Keratinocyte (primary cell): ENCODE results near the gene ALX4. TPM values are rescaled to one million over a fixed set of nuclear protein-coding genes. Genes with fewer than 3 reads are reported as not detected.

ENCODE experiments used
- DNase-seq: peaks from one replicate; pipeline ENCODE4 v3.0.0-alpha.2; 2011; ENCODE audit warnings: low read depth, missing footprints, low spot score
- FAIRE-seq: peaks from 2 replicates; lab custom pipeline; 2011; peaks lifted over from hg19 to GRCh38; lab: Jason Lieb, UNC
- H2AFZ ChIP-seq: 2 replicates; pipeline ENCODE4 v1.6.0; 2012; ENCODE audit warnings: low read length, control low read depth, inconsistent platforms; ENCODE audit not compliant: control insufficient read depth
- H3K27ac ChIP-seq: 2 replicates; pipeline ENCODE4 v1.5.1; 2011; ENCODE audit warnings: low read length; ENCODE audit not compliant: control insufficient read depth, insufficient read depth
- H3K27me3 ChIP-seq: 3 replicates; pipeline ENCODE4 v1.6.0; 2011; ENCODE audit warnings: low read length; ENCODE audit not compliant: control insufficient read depth, insufficient read depth; ENCODE audit errors: extremely low read depth
- H3K36me3 ChIP-seq, 2 experiments: 2 replicates in 1 of 2; 3 replicates in 1 of 2; pipeline ENCODE4 v1.5.1; 2011; ENCODE audit warnings: low read length in 2 of 2, mild to moderate bottlenecking in 1 of 2; ENCODE audit not compliant: control insufficient read depth in 2 of 2, insufficient read depth in 2 of 2; ENCODE audit errors: extremely low read depth in 1 of 2
- H3K4me1 ChIP-seq: 3 replicates; pipeline ENCODE4 v1.5.1; 2011; ENCODE audit warnings: low read length; ENCODE audit not compliant: control insufficient read depth, insufficient read depth; ENCODE audit errors: extremely low read depth
- H3K4me2 ChIP-seq: 3 replicates; pipeline ENCODE4 v1.6.0; 2011; ENCODE audit warnings: low read depth, low read length; ENCODE audit not compliant: control insufficient read depth, insufficient read depth; ENCODE audit errors: extremely low read depth
- H3K4me3 ChIP-seq, 3 experiments: fragments of 200-600 bp in 1 of 3; sonication (generic) in 1 of 3; 2 replicates in 2 of 3; 3 replicates in 1 of 3; pipeline ENCODE4 v1.5.1; 2011 to 2016; ENCODE audit warnings: low read length in 3 of 3, mild to moderate bottlenecking in 3 of 3, control low read depth in 2 of 3, inconsistent platforms in 1 of 3, low read depth in 1 of 3, mixed read lengths in 1 of 3, mixed run types in 1 of 3, moderate library complexity in 1 of 3; ENCODE audit not compliant: control insufficient read depth in 2 of 3, insufficient read depth in 2 of 3; ENCODE audit errors: extremely low read depth in 1 of 3
- H3K79me2 ChIP-seq: 2 replicates; pipeline ENCODE4 v1.6.0; 2012; ENCODE audit warnings: low read length; ENCODE audit not compliant: control insufficient read depth, insufficient read depth
- H3K9ac ChIP-seq: 3 replicates; pipeline ENCODE4 v1.6.0; 2011; ENCODE audit warnings: low read length; ENCODE audit not compliant: control insufficient read depth, insufficient read depth; ENCODE audit errors: extremely low read depth
- H3K9me1 ChIP-seq: 3 replicates; pipeline ENCODE4 v1.6.0; 2011; ENCODE audit warnings: low read length; ENCODE audit not compliant: control insufficient read depth, insufficient read depth; ENCODE audit errors: extremely low read depth
- H3K9me3 ChIP-seq: 2 replicates; pipeline ENCODE4 v1.5.1; 2012; ENCODE audit warnings: low read depth, low read length; ENCODE audit not compliant: control insufficient read depth
- H4K20me1 ChIP-seq: 3 replicates; pipeline ENCODE4 v1.6.0; 2011; ENCODE audit warnings: low read length; ENCODE audit not compliant: control insufficient read depth, insufficient read depth; ENCODE audit errors: extremely low read depth
- EZH2 ChIP-seq: IDR thresholded peaks from one replicate; pipeline ENCODE4 v1.6.1; 2012; ENCODE audit warnings: inconsistent platforms, mild to moderate bottlenecking, low read length, moderate library complexity
- dilution Hi-C: fragments of 300-500 bp; cut with MboI; formaldehyde crosslinking; loops from one replicate; pipeline ENCODE4 v1.7.0; 2020; ENCODE audit warnings: low sequenced_read_pairs; ENCODE audit not compliant: extremely low pct_ligation_motif_present
- polyA plus RNA-seq, 5 experiments: library from polyadenylated mRNA; depleted of rRNA in 3 of 5; stranded (reverse) in 3 of 5; stranded (forward) in 1 of 5; unstranded in 1 of 5; fragments of >200 nt; gene quantifications; 1 replicate in 1 of 5; 2 replicates in 3 of 5; 3 replicates in 1 of 5; pipeline versions ENCODE4 v1.2.1 to v1.2.3, GENCODE V29; 2011 to 2012; ENCODE audit warnings: missing spikeins in 2 of 5, low read depth in 1 of 5, low replicate concordance in 1 of 5
- TF ChIP-seq, protein P1 (sequence below), 3 experiments: IDR thresholded peaks in 1 of 3; conservative IDR thresholded peaks in 1 of 3; optimal IDR thresholded peaks in 1 of 3; 2 replicates in 2 of 3; 3 replicates in 1 of 3; pipeline versions ENCODE3 to v1.5.1; 2011; ENCODE audit warnings: low read length in 3 of 3, mild to moderate bottlenecking in 3 of 3, moderate library complexity in 2 of 3, control low read depth in 1 of 3, inconsistent platforms in 1 of 3; ENCODE audit not compliant: insufficient read depth in 2 of 3; ENCODE audit errors: extremely low read depth in 1 of 3

The ALX4 gene
- polyA plus RNA-seq, 1 donor (not counting 4 experiments of a cell fraction or from before 2014, with no cell fraction given) = not detected

DNA sequence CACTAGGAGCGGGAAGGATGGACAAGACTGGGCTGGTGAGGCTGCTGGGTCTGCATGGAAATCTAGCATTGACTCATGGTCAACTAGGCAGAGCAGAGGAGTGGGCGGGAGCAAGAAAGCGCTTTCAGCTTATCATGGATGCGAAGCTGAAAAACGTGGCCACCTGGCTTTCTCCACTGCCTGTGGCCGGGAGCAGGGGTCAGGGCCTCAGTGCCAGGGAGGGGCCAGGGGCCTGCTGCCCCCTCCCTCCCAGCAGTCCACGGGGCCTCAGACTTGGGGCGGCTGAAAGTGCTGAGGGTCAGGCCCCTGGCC is 45.5 kb downstream of the ALX4 start:
- no peak overlapping the region for H3K4me3 ChIP-seq
- H3K9me3 ChIP-seq = no peaks in the 10 kb centered on the region
- TF ChIP-seq EZH2 = no peak
- TF ChIP-seq, protein P1, sequence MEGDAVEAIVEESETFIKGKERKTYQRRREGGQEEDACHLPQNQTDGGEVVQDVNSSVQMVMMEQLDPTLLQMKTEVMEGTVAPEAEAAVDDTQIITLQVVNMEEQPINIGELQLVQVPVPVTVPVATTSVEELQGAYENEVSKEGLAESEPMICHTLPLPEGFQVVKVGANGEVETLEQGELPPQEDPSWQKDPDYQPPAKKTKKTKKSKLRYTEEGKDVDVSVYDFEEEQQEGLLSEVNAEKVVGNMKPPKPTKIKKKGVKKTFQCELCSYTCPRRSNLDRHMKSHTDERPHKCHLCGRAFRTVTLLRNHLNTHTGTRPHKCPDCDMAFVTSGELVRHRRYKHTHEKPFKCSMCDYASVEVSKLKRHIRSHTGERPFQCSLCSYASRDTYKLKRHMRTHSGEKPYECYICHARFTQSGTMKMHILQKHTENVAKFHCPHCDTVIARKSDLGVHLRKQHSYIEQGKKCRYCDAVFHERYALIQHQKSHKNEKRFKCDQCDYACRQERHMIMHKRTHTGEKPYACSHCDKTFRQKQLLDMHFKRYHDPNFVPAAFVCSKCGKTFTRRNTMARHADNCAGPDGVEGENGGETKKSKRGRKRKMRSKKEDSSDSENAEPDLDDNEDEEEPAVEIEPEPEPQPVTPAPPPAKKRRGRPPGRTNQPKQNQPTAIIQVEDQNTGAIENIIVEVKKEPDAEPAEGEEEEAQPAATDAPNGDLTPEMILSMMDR (optimal IDR thresholded peaks at IDR 0.05 in 1 of 3, IDR thresholded peaks at IDR 0.05 in 1 of 3, conservative IDR thresholded peaks at IDR 0.05 in 1 of 3; ENCODE audit: extremely low read depth in 1 of 3, insufficient read depth in 2 of 3, low read length in 3 of 3) = no peak
- dilution Hi-C loops = no loop called here
- DNase-seq (no peak), FAIRE-seq (no peak)
- no peaks in the 10 kb centered on the region for H4K20me1 ChIP-seq
- peaks cover 11% of the 10 kb centered on the region for H3K4me1 ChIP-seq
- H3K9ac ChIP-seq = no peak overlapping the region
- no peak overlapping the region for H2AFZ ChIP-seq
- no peaks in the 10 kb centered on the region for H3K9me1 ChIP-seq
- no peaks in the 10 kb centered on the region for H3K36me3 ChIP-seq
- H3K4me2 ChIP-seq = no peak overlapping the region
- peaks cover 2% of the 10 kb centered on the region for H3K27me3 ChIP-seq
- no peaks in the 10 kb centered on the region for H3K79me2 ChIP-seq
- H3K27ac ChIP-seq = no peak overlapping the region

GRCh38 chr11:44263738-44264437 is 46.1 kb downstream of the ALX4 start:
- Histone ChIP-seq H3K36me3 (no peaks in the 10 kb centered on the region), H3K9me1 (no peaks in the 10 kb centered on the region), H3K4me2 (no peak overlapping the region), H3K27me3 (peaks cover 2% of the 10 kb centered on the region), H3K9me3 (no peaks in the 10 kb centered on the region), H3K9ac (no peak overlapping the region), H3K79me2 (no peaks in the 10 kb centered on the region), H2AFZ (no peak overlapping the region), H3K4me1 (peaks cover 11% of the 10 kb centered on the region), H3K4me3 (no peak overlapping the region), H3K27ac (no peak overlapping the region), H4K20me1 (no peaks in the 10 kb centered on the region)
- TF ChIP-seq, protein P1 (optimal IDR thresholded peaks at IDR 0.05 in 1 of 3, IDR thresholded peaks at IDR 0.05 in 1 of 3, conservative IDR thresholded peaks at IDR 0.05 in 1 of 3; ENCODE audit: extremely low read depth in 1 of 3, insufficient read depth in 2 of 3, low read length in 3 of 3) = no peak
- TF ChIP-seq EZH2 = no peak
- FAIRE-seq = no peak
- dilution Hi-C loops = no loop called here
- DNase-seq = no peak
